GM12878 (cell line): ENCODE data around the gene GFPT1. TPM values are rescaled to one million over a fixed set of nuclear protein-coding genes. Genes with fewer than 3 reads are reported as not detected.

Experiments used
- CHD1 ChIP-seq: IDR thresholded peaks from 2 replicates; pipeline ENCODE4 v1.6.1; 2012; ENCODE audit warnings: low read depth, low read length, improper control_type of control experiment
- EED ChIP-seq: sonication (generic); IDR thresholded peaks from 2 replicates; pipeline ENCODE4 v1.6.1; 2016; ENCODE audit warnings: antibody characterized with exemption, low read depth
- ESRRA ChIP-seq: IDR thresholded peaks from 2 replicates; pipeline ENCODE4 v1.6.1; 2012; ENCODE audit warnings: mild to moderate bottlenecking, low read length, improper control_type of control experiment
- EZH2 ChIP-seq: IDR thresholded peaks from 2 replicates; pipeline ENCODE4 v1.6.1; 2012; ENCODE audit warnings: low read depth, mild to moderate bottlenecking, control low read depth, inconsistent platforms, low read length, borderline replicate concordance; ENCODE audit not compliant: control insufficient read depth
- MYB ChIP-seq: fragments of 150-350 bp; IDR thresholded peaks from 2 replicates; pipeline ENCODE4 v1.6.1; 2014; ENCODE audit warnings: mild to moderate bottlenecking, low read depth, low read length, borderline replicate concordance
- NRF1 ChIP-seq: conservative IDR thresholded peaks from 2 replicates; pipeline ENCODE4 v1.6.1; 2011; ENCODE audit warnings: mild to moderate bottlenecking, low read depth, low read length, improper control_type of control experiment
- PAX5 ChIP-seq: IDR thresholded peaks from 2 replicates; pipeline ENCODE4 v1.6.1; 2011; ENCODE audit warnings: low read depth, low read length, borderline replicate concordance
- PML ChIP-seq: IDR thresholded peaks from 2 replicates; pipeline ENCODE4 v1.6.1; 2012; ENCODE audit warnings: low read length, inconsistent platforms
- POLR2A ChIP-seq: IDR thresholded peaks from 2 replicates; pipeline ENCODE4 v1.6.1; 2011; ENCODE audit warnings: low read depth, mild to moderate bottlenecking, low read length
- RUNX3 ChIP-seq: IDR thresholded peaks from 2 replicates; pipeline ENCODE4 v1.6.1; 2012; ENCODE audit warnings: low read length, inconsistent platforms
- YBX1 ChIP-seq: fragments of 450-650 bp; IDR thresholded peaks from 2 replicates; pipeline ENCODE4 v1.6.1; 2016; ENCODE audit warnings: antibody characterized with exemption
- polyA plus RNA-seq, 11 experiments: library from polyadenylated mRNA; depleted of rRNA in 4 of 11; unstranded in 6 of 11; stranded (reverse) in 5 of 11; fragments of >200 nt; fragmentation: Nextera tagmentation in 4 of 11; fragmentation: Illumina TruSeq in 1 of 11; extraction: Ambion mirVana in 4 of 11; extraction: Trizol in 1 of 11; gene quantifications; 1 replicate in 1 of 11; 2 replicates in 10 of 11; pipeline versions ENCODE4 v1.2.1 to v1.2.3, GENCODE V29; 2011 to 2016; ENCODE audit warnings: inconsistent platforms in 2 of 11, missing spikeins in 2 of 11, low read depth in 1 of 11
- total RNA-seq, 4 experiments: library from RNA; depleted of rRNA in 3 of 4; stranded (reverse); fragments of >200 nt in 3 of 4; fragmentation: Illumina TruSeq in 1 of 4; extraction: Trizol in 1 of 4; gene quantifications; 2 replicates each; pipeline versions ENCODE4 v1.2.1 to v1.2.3, GENCODE V29; 2013 to 2021
- TF ChIP-seq, protein P1 (sequence below): fragments of 450-650 bp; IDR thresholded peaks from 2 replicates; pipeline ENCODE4 v1.6.1; 2016; ENCODE audit warnings: mild to moderate bottlenecking

GFPT1 gene
- total and polyA plus RNA-seq, 10 of the 15 experiments (the other 5 are each of a cell fraction or from before 2014, with no cell fraction given), result 10.1 to 95.2 (median 24.5) TPM

DNA sequence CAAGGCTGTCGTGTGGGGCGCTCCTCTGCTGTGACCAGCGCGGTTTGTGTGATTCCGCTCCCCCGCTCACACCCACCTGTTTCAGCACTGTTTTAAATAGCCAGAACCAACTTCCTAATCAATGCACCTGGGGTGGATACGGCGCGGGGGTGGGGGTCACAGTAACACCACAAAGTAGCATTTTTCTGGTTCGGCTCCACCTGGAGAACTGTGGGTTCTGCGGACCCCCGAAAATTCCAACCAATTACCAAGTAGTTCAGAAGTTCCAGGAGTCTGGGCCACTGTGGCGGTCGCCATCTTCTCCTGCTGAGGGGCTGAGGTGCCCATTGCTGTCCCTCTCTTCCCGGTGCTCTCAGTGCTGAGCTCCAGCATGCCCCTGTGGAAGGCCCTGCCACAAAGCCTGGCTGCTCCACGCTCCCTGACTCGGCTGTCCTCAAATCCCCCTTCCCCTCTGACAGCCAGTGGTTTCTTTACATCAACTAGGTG is 79.4 kb downstream of the GFPT1 start (continued):
- TF ChIP-seq EZH2 (no peak), EED (no peak), PML (no peak), POLR2A (0 out of 2 replicates have a peak, but pooled peaks have one; percentile 9), CHD1 (no peak), RUNX3 (peak; percentile 53; the same call in 1 of the 2 replicates), MYB (no peak), ESRRA (no peak), NRF1 (no peak), PAX5 (no peak), YBX1 (no peak)
- TF ChIP-seq, protein P1, sequence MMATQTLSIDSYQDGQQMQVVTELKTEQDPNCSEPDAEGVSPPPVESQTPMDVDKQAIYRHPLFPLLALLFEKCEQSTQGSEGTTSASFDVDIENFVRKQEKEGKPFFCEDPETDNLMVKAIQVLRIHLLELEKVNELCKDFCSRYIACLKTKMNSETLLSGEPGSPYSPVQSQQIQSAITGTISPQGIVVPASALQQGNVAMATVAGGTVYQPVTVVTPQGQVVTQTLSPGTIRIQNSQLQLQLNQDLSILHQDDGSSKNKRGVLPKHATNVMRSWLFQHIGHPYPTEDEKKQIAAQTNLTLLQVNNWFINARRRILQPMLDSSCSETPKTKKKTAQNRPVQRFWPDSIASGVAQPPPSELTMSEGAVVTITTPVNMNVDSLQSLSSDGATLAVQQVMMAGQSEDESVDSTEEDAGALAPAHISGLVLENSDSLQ, result no peak
